ENCODE results near the gene TSHZ2.

The TSHZ2 gene

DNA sequence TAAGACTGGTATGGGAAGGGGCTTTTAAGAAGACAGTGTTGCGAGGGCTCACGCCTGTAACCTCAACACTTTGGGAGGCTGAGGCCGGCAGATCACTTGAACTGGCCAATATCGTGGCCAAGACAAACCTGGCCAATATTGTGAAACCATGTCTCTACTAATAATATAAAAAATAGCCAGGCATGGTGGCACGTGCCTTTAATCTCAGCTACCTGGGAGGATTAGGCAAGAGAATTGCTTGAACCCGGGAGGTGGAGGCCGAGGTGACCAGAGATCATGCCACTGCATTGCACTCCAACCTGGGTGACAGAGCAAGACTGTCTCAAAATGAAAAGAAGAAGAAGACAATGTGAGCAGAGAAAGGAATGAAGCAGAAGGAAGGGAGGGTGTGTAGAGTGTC is 242.2 kb downstream of the TSHZ2 start:
- no peak for DNase-seq

- no peak for DNase-seq
Measured at GRCh38 chr20:53215166-53215565, 243.0 kb downstream of the TSHZ2 start.

DNA sequence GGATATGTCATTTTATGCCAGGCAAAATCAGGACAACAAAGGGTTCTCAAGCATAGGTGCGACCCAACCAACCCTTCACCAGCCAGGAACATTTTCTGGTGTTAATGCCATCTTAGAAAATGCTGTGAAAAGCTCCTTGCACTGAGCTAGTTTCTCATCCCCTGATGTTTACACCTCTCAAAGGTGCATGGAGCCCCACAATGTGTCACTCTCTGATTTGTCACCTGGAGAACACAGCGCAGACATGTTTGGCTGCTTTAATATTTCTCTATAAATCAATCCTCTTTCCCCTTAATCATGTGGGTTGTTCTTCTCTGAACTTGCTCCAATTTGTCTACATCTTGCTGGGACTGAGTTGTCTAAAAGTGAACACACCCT is 244.3 kb downstream of the TSHZ2 start:
- peak; percentile 13 for DNase-seq

DNA sequence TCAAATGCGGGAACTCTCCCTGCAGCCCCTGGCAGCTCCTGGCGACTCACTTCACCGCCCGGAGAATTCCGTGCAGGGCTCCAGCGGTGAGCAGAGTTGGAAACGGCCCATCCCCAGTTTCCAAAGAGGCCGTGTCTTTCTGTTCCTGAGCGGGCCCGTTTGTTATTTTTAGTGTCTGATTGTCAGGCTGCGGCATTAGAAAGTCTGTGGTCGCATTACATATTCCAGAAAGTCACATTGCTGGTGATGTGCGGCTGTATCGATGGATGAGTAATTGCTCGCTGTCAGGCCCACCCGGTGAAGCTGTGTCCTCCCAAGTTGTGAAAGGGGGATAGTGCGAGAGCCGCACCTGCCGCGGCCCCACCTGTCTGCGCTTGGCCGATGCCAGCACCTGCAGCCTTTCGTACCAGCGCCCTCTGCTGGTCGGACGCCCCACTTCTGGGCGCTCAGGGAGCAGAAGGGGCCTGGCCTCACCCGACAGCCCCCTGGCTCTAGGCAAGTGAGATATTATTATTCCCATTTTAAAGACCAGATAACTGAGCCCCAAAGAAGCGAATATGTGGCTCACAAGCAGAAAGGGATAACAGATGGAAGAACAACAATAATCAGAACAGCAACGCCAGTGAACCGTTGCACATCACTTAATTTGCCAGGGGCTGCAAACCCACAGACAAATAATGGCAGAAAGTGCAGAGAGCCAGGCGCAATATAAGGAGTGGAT is 244.9 kb downstream of the TSHZ2 start:
- peak; percentile 89 for DNase-seq

GRCh38 chr20:53220482-53221307 is 248.5 kb downstream of the TSHZ2 start:
- DNase-seq, result no peak

GRCh38 chr20:53221731-53222130 is 249.6 kb downstream of the TSHZ2 start:
- no peak for DNase-seq

DNA sequence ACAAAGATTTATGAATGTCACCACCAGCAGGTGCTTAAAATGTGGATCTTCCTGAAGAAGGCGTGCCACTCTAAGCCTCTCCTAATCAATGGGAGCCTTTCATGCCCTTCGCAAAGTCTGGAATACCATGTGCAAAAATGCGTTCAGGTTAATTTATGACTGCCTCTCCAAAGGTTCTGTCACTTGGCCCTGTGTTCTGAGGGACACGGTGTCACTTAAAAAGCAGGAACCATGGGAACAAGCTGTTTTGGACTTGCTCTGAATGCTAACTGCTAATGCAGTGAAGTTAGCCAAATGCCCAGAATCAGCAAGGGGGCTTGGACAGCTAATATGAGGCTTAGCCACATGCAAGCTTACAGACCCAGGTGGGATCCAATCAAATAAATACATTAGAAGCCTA is 250.3 kb downstream of the TSHZ2 start:
- no peak for DNase-seq

- DNase-seq, result no peak
Measured at GRCh38 chr20:53222932-53223331, 250.8 kb downstream of the TSHZ2 start.

DNA sequence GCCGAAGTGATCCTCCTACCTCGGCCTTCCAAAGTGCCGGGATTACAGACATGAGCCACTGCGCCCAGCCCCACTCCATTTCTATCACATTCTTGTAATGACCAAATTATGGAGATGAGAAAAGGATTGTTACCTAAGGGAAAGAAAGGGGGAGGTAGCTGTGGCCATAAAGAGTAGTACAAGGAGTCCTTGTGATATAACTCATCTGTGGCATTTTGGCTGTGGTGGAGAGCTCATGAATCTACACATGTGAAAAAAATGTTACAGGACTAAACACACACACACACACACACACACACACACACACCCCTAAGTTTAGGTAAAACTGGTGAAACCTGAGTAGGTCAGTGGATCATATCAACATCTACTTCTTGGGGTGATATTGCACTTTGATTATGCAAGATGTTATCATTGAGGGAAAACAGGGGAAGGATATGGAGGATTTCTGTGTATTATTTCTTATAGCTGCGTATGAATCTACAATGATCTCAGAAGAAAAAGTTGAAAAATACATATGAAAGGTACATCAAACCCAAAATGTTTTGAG is 251.5 kb downstream of the TSHZ2 start:
- no peak for DNase-seq

- DNase-seq, result no peak
Measured at GRCh38 chr20:53224851-53225250, 252.7 kb downstream of the TSHZ2 start.

- no peak for DNase-seq
Measured at GRCh38 chr20:53226826-53227225, 254.7 kb downstream of the TSHZ2 start.

GRCh38 chr20:53227523-53227922 is 255.4 kb downstream of the TSHZ2 start:
- DNase-seq, result no peak

GRCh38 chr20:53231061-53231460 is 258.9 kb downstream of the TSHZ2 start:
- DNase-seq, result no peak

GRCh38 chr20:53237461-53237860 is 265.3 kb downstream of the TSHZ2 start:
- no peak for DNase-seq

GRCh38 chr20:53238121-53238660 is 266.0 kb downstream of the TSHZ2 start:
- no peak for DNase-seq

DNA sequence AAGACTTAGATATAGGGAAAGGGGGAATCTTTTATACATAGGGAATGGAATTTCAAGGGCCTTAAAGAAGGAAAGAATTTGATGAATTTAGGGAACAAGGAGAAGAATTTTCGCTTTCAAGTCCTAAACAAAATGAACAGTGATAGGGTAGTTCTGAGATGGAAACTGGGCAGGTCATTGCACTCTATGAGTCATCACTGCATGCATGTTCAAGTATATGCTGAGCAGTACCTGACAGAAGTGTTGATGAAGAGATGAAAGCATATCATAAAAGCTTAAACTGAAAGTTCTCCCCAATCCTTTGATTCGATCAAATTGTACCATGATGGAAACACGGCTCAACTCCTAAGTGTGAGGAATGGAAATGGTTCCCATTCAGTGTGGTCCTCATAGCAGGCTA is 271.0 kb downstream of the TSHZ2 start:
- DNase-seq, result no peak

- DNase-seq, result no peak
Measured at GRCh38 chr20:53244711-53245110, 272.6 kb downstream of the TSHZ2 start.

DNA sequence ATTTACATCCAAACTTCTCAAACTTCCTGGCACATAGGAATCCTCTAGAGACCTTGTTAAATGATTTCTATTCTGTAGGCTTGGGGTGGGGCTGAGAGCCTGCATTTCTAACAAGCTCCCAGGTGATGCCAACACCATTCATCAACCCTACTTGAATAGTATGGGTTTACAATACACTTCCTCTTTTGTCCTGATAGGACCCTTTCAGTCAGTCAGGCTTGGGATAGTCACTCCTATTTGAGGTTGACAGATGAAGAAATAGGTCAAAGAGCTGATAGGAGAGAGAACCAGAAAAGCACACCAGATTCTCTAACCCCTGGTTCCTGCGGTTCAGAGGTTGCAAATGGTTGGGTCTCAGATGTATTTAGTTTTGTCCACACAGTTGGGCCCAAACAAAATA is 273.4 kb downstream of the TSHZ2 start:
- DNase-seq, result no peak

DNA sequence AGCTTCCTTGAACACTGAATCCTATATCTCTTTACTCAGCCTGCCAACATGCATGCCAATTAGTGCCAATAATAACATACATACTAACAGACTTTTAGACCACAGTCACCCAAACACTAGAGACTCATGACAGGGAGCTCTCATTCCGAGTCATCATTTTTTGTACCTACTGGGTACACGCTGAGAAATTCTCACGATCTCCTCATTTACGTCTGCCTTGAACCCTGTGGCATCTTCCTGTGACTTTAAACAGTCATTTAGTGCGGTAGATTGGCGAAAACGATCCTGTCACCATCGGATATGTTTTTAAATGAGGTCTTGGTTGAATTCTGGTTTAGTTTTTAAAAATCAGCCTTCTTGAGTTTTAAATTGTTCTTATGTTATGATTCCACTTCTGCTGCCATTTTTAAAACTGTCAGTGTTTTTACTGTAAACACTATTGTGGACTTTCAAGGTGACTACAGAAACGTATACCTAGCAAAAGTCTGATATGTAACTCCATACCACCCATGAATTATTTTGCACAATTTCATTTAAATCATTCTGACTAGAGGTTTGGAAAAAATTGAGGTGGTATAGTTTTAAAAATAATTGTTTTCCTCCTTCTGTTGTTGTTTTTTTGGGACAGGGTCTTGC is 275.4 kb downstream of the TSHZ2 start:
- DNase-seq, result no peak

DNA sequence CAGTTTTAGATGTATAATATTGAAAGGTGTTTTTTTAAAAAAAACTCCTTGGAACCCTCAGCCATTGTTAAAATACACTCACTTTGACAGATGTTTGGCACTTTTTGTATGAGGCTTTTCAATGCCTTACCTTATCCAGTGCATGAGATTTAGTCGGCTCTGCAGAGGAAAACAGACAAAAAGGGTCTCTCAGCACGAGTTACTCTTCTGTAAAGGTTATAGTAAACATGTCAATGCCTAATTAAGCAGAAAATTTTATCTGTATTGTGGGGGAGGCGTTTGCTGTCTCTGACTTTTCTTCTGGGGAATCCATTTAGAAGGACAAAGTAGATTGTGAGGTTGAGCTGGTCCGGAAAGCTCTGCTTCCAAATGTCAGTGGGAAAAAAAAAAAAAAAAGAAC is 278.3 kb downstream of the TSHZ2 start:
- DNase-seq, result no peak

- DNase-seq, result no peak
Measured at GRCh38 chr20:53252002-53252401, 279.8 kb downstream of the TSHZ2 start.

- no peak for DNase-seq
Measured at GRCh38 chr20:53253668-53254067, 281.5 kb downstream of the TSHZ2 start.

GRCh38 chr20:53255102-53255710 is 283.0 kb downstream of the TSHZ2 start:
- no peak for DNase-seq

All from CD4-positive, alpha-beta T cell treated with Interleukin-6 for 4 hours (primary cell).